B cell (primary cell): ENCODE results near the gene NBL1. TPM values are rescaled to one million over a fixed set of nuclear protein-coding genes. Genes with fewer than 3 reads are reported as not detected.

ENCODE experiments used
- ATAC-seq: fragments of 200-7000 bp; cut with Tn5 transposase; one replicate; pipeline ENCODE4 v1.10.0; 2021; ENCODE audit warnings: low read depth, mild to moderate bottlenecking, moderate number of reproducible peaks, moderate library complexity
- CTCF ChIA-PET: fragments of 350-600 bp; sonication (Branson Sonifier 250); formaldehyde crosslinking; loops from one replicate; lab custom pipeline; 2021; ENCODE audit warnings: antibody characterized with exemption, inconsistent platforms; lab: Charles Lee
- POLR2A ChIA-PET: fragments of 350-600 bp; sonication (Branson Sonifier 250); formaldehyde crosslinking; loops from one replicate; lab custom pipeline; 2021; ENCODE audit warnings: antibody characterized with exemption; lab: Charles Lee
- DNase-seq: peaks from one replicate; pipeline ENCODE4 v3.0.0; 2013
- H2AFZ ChIP-seq: 2 replicates; pipeline ENCODE4 v1.6.1; 2012; ENCODE audit warnings: mild to moderate bottlenecking, low read depth, low read length; ENCODE audit not compliant: insufficient read depth, poor library complexity, severe bottlenecking
- H3K27ac ChIP-seq, 2 donors: 1 replicate in 1 of 2; 2 replicates in 1 of 2; pipeline ENCODE4 v1.5.1; 2012 to 2013; ENCODE audit warnings: low read length in 2 of 2, mild to moderate bottlenecking in 2 of 2, moderate library complexity in 1 of 2
- H3K27me3 ChIP-seq, 4 experiments: fragments of 200-600 bp in 1 of 4; sonication (generic) in 1 of 4; replicated peaks in 1 of 4; 1 replicate in 2 of 4; 2 replicates in 2 of 4; pipeline versions ENCODE4 v1.6.1 to v1.7.0; 2013 to 2016; ENCODE audit warnings: low read length in 3 of 4, mild to moderate bottlenecking in 2 of 4, mixed read lengths in 1 of 4, moderate library complexity in 1 of 4; ENCODE audit not compliant: insufficient read depth in 4 of 4, control insufficient read depth in 3 of 4; ENCODE audit errors: control extremely low read depth in 1 of 4
- H3K36me3 ChIP-seq, 2 experiments: replicated peaks in 1 of 2; 1 replicate in 1 of 2; 2 replicates in 1 of 2; pipeline versions ENCODE4 v1.6.1 to v1.7.1; 2013; ENCODE audit warnings: low read length in 1 of 2; ENCODE audit not compliant: insufficient read depth in 2 of 2, control insufficient read depth in 1 of 2; ENCODE audit errors: control extremely low read depth in 1 of 2, extremely low read depth in 1 of 2
- H3K4me1 ChIP-seq, 2 donors: fragments of 200-600 bp in 1 of 2; sonication (generic) in 1 of 2; 1 replicate in 1 of 2; 2 replicates in 1 of 2; pipeline versions ENCODE4 v1.5.1 to v1.6.1; 2013 to 2017; ENCODE audit warnings: low read length in 2 of 2; ENCODE audit not compliant: control insufficient read depth in 2 of 2, insufficient read depth in 2 of 2
- H3K4me2 ChIP-seq: replicated peaks from 2 replicates; pipeline ENCODE3; 2012; ENCODE audit warnings: mild to moderate bottlenecking, low read depth, low read length; ENCODE audit not compliant: poor library complexity, severe bottlenecking
- H3K4me3 ChIP-seq, 5 experiments: fragments of 200-600 bp in 1 of 5; sonication (generic) in 1 of 5; 1 replicate in 3 of 5; 2 replicates in 2 of 5; pipeline versions ENCODE4 v1.5.1 to v1.7.0; 2011 to 2016; ENCODE audit warnings: low read length in 4 of 5, mild to moderate bottlenecking in 4 of 5, low read depth in 2 of 5, control low read depth in 1 of 5, moderate library complexity in 1 of 5; ENCODE audit not compliant: insufficient read depth in 1 of 5; ENCODE audit errors: control extremely low read depth in 1 of 5, extremely low read depth in 1 of 5
- H3K79me2 ChIP-seq: fragments of 200-600 bp; sonication (generic); one replicate; pipeline ENCODE4 v1.6.0; 2016; ENCODE audit warnings: low read length; ENCODE audit not compliant: control insufficient read depth, insufficient read depth
- H3K9ac ChIP-seq: fragments of 200-600 bp; sonication (generic); 2 replicates; pipeline ENCODE4 v1.6.1; 2017; ENCODE audit warnings: mild to moderate bottlenecking, low read length, moderate library complexity
- H3K9me3 ChIP-seq, 3 donors: one replicate each; pipeline versions ENCODE4 v1.6.1 to v1.7.1; 2013; ENCODE audit warnings: low read length in 2 of 3; ENCODE audit not compliant: control insufficient read depth in 2 of 3, insufficient read depth in 1 of 3; ENCODE audit errors: control extremely low read depth in 1 of 3
- H4K20me1 ChIP-seq: 2 replicates; pipeline ENCODE4 v1.6.0; 2012; ENCODE audit warnings: mild to moderate bottlenecking, low read length; ENCODE audit not compliant: insufficient read depth, control insufficient read depth, poor library complexity, severe bottlenecking
- H3K27ac Mint-ChIP-seq: one replicate; pipeline ENCODE4 v1.8.0; 2021; ENCODE audit warnings: mixed read lengths
- H3K27me3 Mint-ChIP-seq: one replicate; pipeline ENCODE4 v1.8.0; 2021; ENCODE audit warnings: mixed read lengths
- H3K4me1 Mint-ChIP-seq: one replicate; pipeline ENCODE4 v1.8.0; 2021; ENCODE audit warnings: mixed read lengths
- H3K4me3 Mint-ChIP-seq: one replicate; pipeline ENCODE4 v1.8.0; 2021; ENCODE audit warnings: mixed read lengths
- H3K9me3 Mint-ChIP-seq: one replicate; pipeline ENCODE4 v1.8.0; 2022; ENCODE audit warnings: mixed read lengths; ENCODE audit not compliant: insufficient read depth
- WGBS: methylation state at CpG from one replicate; pipeline ENCODE4 v1.1.5; 2013; ENCODE audit warnings: missing lambda C conversion rate; ENCODE audit not compliant: insufficient coverage; 5-methylcytosine and 5-hydroxymethylcytosine counted together
- intact Hi-C: fragments of 100-400 bp; cut with micrococcal nuclease; formaldehyde crosslinking; loops from one replicate; pipeline ENCODE4 v1.10.0; 2022
- polyA plus RNA-seq: library from polyadenylated mRNA; depleted of rRNA; stranded (reverse); fragments of >200 nt; gene quantifications from 2 replicates; pipeline ENCODE4 v1.2.3, GENCODE V29; 2012
- total RNA-seq, 2 donors: library from RNA; stranded (reverse); fragments of 120-200 nt in 1 of 2; gene quantifications; 1 replicate in 1 of 2; 2 replicates in 1 of 2; pipeline versions ENCODE4 v1.2.3 to v1.2.4, GENCODE V29; 2013 to 2022
- TF ChIP-seq, protein P1 (sequence below): fragments of 200-600 bp; IDR thresholded peaks from one replicate; pipeline ENCODE4 v1.8.0; 2022; ENCODE audit warnings: antibody characterized with exemption, mild to moderate bottlenecking

Gene NBL1
- total and polyA plus RNA-seq, 2 donors (not counting 1 experiment from before 2014, with no cell fraction given): 0.74 to 0.97 TPM

DNA sequence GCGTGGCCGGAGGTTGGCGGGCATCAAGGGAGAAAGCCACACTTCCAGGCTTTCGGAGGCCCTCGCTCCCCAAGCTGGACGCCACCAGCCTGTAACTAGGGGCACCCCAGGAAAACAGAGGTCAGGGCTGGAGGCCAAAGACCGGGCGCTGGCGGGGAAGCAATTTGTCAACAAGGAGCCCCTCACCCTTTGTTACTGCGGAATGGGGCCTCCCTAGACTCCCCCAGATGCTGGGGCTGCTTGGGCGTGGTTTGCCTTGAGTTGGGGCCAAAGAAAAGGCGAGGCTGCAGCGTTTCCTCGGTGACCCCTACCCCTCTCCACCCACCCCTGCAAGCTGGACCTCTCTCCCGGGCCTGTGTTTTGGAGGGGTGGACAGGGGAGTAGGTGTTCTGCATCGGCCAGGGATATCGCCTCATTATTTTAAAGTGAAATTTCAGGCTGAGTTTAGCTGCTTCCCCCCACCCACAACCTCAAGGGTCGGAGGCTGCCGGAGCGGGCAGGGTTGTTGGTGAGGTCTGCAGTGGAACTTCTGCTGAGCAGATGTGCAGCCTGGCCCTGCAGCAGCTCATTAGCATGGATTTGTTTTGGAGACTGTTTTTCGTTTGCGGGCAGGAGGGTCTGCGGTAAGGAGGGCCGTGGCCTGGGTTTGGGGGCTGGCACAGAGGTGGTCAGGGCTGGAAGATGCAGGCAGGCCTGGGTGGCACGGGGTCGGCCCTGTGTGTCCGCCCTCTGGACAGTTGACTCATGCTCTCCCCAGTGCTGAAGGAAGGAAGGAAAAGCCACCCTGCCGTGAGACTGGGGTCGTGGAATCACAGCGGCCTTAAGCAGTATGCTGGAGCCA is 1.5 kb downstream of the NBL1 start:
- ChIA-PET CTCF (interaction anchor here (1.4 kb wide), 1 partner anchor 304 kb away, joined by 3 read pairs; no protein-coding TSS in a partner anchor), POLR2A (interaction anchor here (0.7 kb wide), 1 partner anchor 291 kb away, joined by 4 read pairs; no protein-coding TSS in a partner anchor)
- Histone ChIP-seq H3K9ac (peak overlapping the region; percentile 68), H3K4me3 (peak overlapping the region in 2 of 5 experiments; percentile 56 to 67), H2AFZ (peak overlapping the region; percentile 89), H4K20me1 (no peaks in the 10 kb centered on the region), H3K4me1 (peaks cover 12 to 13% of the 10 kb centered on the region in 2 donors), H3K27ac (no peak overlapping the region), H3K9me3 (peaks cover 0 to 6% (median 0%) of the 10 kb centered on the region in 3 donors), H3K36me3 (no peaks in the 10 kb centered on the region), H3K4me2 (peak overlapping the region; percentile 98), H3K79me2 (no peaks in the 10 kb centered on the region), H3K27me3 (peaks cover 0 to 50% (median 24%) of the 10 kb centered on the region in 4 experiments)
- Mint-ChIP-seq H3K4me1 (peaks cover 12% of the 10 kb centered on the region), H3K27me3 (peaks cover 49% of the 10 kb centered on the region), H3K4me3 (peak overlapping the region; percentile 52), H3K27ac (no peak overlapping the region), H3K9me3 (no peaks in the 10 kb centered on the region)
- 51% methylated on average over 20 of the region's 30 CpGs for WGBS
- intact Hi-C loops: no loop called here
- TF ChIP-seq, protein P1, sequence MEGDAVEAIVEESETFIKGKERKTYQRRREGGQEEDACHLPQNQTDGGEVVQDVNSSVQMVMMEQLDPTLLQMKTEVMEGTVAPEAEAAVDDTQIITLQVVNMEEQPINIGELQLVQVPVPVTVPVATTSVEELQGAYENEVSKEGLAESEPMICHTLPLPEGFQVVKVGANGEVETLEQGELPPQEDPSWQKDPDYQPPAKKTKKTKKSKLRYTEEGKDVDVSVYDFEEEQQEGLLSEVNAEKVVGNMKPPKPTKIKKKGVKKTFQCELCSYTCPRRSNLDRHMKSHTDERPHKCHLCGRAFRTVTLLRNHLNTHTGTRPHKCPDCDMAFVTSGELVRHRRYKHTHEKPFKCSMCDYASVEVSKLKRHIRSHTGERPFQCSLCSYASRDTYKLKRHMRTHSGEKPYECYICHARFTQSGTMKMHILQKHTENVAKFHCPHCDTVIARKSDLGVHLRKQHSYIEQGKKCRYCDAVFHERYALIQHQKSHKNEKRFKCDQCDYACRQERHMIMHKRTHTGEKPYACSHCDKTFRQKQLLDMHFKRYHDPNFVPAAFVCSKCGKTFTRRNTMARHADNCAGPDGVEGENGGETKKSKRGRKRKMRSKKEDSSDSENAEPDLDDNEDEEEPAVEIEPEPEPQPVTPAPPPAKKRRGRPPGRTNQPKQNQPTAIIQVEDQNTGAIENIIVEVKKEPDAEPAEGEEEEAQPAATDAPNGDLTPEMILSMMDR: no peak
- no peak for DNase-seq
- ATAC-seq: no peak
